Dedifferentiated amniotic fluid mesenchymal stem cell (primary cell): ENCODE data around the gene OPRL1.

Experiments
- DNase-seq: peaks from one replicate; pipeline ENCODE4 v3.0.0-alpha.2; 2016; ENCODE audit errors: extremely low spot score

Gene OPRL1

GRCh38 chr20:64056889-64057627 lies 22.8 kb upstream of the OPRL1 start:
- no peak for DNase-seq

DNA sequence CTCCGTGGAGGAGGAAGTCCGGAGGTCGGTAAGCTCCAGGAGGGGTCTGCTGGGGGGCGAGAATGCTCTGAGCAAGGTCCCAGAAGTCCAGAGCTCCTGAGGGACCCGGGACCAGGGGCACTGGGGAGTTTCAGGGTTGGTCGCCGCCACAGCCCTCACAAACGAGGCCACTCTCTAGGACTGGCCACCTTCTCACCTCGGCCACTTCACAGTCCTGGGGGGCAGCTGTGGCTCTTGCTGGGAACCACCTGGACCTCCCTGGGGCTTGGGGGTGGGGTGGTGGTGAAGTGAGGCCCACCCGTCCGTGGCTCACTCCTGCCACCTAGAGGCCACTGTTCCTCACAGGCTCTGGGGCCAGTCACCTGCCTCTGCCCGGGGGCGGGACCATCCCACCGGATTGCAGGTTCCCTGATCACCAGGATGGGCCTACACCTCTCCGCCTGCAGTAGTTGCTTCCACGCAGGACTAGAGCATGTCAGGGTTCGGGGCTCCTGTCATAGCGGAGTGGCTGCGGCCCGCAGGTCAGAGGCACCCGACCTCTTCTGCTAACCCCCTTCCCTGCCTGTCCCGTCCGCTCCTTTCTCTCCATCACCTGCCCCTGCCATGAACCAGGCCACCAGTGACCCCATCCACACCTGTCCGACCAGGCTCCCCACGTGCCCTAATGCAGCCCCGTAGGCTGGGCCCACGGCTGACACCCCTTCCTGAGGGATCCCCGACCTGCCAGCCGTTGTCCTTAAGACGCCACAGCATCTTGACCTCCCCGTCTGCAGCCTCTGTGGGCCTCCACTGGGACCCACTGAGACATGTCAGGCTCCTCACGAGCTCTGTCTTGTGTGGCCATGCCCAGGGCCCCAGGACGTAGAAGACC lies 22.0 kb upstream of the OPRL1 start:
- no peak for DNase-seq

DNA sequence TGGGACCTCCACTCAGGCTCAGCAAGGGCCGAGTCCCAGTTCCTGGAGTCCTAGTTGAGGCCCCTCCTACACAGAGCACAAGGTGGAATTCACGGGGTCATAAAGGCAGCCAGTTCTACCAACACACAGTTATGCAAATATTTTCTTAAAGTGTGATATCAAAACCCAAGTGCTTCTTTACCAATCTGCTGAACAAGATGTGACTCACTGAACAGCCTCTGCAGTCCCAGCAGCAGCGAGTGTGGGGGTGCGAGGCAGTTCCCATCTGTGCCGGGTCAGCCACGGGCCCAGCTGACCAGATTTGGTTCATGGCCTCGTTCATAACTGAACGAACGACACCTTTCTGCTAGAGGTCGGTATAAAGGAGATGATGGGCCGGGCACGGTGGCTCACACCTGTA lies 21.3 kb upstream of the OPRL1 start:
- DNase-seq = no peak

- DNase-seq = no peak
Observed at GRCh38 chr20:64062276-64062595, 17.6 kb upstream of the OPRL1 start.

- DNase-seq = peak; percentile 96
Observed at GRCh38 chr20:64062596-64063388, 17.1 kb upstream of the OPRL1 start, which contains the start of gene TCEA2. TSS of gene TCEA2 (plus strand) at chr20:64063198. CDS start at chr20:64063313, 115 bp downstream.

GRCh38 chr20:64063389-64064144 lies 16.3 kb upstream of the OPRL1 start:
- DNase-seq = no peak

DNA sequence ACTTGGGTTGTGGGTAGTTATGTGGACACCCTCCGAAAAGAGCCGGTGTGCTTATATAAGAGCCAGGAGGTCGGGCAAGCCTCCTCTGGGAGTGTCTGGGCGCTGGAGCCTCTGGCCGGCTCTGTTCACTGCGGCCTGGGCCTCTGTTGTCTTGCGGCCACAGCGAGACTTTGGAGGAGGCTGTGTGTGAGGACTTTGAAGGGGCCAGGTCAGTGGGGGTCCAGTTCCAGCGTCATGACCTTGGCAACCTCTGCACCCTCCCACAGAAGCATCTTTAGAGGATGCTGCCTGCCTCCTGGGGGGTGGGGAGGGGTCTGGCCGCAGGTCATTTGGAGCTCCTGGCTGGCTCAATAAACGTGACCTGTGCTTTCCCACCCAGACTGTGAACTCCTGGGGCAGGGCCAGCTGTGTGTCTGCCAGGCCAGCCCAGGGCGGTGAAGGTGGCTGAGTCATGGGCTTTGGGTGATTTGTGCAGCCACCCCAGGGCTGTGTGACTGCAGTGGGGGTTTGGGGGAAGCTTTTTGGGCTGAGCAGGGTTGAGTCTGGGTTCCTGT lies 15.7 kb upstream of the OPRL1 start:
- DNase-seq = no peak

DNA sequence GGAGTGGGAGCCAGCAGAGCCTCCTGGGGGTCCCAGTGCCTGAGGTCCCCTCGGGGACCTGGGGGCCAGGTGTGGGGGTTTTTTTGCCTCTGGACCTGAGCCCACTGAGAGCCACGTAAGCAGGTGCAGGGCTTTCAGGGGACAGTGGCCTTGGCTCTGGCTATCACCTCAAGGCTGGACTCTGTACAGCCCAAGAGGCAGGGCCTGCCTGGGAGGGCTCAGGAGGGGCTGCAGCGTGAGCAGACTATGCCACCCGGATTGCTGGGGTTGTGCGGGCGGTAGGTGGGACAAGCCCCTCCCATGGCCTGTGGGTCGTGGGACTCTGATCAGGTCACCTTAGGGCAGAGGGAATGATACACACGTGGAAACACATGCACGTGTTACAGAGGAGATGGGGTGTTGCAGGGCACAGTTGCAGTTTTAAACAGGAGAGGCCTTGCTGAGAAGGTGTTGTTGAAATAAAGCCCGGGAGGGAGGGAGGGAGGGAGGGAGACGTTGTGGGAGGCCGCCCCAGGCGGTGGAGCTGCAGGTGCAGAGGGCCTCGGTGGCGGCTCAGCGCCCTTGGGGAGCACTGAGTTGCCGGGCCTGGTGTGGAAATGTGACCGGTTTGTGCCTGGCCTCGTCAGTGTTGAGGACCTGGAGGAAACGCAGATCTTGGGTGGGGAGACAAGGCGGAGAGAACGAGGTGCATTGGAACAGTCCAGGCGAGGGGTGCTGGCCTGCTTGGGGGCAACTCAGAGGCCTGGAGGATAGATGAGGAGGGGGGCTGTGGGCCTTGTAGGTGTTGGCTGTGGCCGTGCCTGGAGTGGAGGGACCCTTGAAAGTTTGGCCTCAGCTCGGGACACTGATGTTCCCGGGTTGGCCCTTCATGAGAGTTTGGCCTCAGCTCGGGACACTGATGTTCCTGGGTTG lies 14.6 kb upstream of the OPRL1 start:
- no peak for DNase-seq

GRCh38 chr20:64065974-64066343 lies 13.9 kb upstream of the OPRL1 start:
- no peak for DNase-seq

DNA sequence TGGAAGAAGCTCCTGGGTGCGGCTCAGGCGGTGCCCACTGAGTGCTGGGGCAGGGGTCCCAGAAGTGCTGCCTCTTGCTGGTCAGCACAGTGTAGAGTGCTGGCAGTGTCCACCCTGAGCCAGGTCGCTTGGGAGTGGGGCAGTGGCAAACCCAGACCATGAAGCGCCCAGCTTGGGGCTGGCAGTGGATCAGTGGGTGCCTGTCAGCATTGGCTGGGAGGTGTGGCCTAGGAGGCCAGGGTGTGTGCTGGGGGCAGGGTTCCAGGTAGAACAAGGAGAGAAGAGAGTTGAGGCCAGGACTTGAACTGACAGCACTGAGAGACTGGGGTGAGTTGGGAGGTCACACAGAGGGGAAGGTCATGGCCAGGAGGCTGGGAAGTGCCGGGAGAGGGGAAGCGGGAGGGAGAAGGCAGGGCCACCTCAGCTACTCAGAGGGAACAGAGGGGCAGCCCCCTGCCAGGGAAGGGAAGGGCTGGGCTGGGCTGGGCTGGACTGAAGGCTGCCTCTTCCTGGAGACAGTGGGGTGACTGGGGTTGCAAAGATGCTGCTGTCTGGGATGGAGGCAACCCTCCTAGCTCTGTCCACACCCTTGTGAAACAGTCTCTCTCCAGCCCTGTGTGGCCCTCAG lies 12.8 kb upstream of the OPRL1 start:
- DNase-seq = no peak

DNA sequence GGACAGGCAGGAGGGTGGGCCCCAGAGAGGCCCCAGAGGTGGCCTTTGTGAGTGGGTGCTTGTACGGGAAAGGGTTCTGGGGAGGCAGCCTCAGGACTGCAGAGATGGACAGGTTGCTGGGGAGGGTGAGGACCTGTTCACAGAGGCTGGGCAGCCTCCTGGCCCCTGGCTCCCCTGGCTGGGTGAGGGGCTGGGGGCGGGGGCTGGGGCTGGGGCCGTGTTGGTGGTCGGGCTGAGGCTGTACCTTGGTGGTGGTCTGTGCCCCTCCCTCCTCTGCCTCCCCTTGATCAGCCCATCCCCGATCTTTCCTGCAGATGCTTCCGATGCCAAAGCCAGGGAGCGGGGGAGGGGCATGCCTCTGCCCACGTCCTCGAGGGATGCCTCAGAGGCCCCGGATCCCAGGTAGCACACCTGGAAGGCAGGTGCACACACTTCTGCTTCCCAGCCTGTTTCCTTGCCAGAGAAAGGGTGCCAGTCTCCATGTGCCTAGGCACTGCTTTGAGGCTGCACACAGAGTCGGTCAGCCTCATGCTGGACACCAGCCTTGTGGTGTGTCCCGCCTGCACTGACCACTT lies 12.1 kb upstream of the OPRL1 start:
- DNase-seq = no peak

DNA sequence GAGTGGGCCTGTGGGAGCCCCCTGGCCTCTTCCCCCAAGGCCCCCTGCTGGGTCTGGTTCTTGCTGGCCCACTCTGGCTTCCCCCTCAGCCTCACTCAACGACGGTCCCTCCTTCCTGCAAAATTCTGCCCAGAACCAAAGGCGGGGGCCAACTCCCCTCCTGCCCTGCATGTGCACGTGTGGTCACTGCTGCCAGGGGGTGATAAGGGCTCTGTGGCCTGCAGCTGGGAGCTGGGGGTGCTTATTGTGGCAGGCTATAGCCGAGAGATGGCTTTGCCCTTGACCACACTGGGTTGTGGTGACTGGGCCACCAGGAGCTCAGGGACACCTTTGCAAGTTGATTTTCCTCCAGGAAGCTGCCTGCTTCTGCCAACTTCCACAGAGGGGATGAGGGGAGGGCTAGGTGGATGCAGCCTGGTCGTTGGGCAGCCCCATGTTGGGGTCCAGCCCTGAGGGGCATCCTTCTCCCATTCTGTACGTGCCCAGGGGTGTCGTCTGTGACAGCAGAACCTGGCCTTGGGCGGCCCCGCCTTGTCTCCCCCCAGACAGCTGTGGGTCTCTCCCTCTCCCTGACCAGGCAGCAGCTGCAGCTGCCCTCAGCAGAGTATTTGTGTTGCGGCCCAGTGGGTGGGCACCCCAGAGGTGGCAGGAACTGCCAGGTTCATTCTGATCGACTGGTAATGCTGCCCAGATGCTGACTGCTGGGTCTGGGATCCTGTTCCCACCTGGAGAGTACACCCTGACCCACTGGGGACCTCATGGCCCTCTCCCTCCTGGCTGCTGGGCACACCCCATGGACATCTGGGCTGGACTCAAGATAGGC lies 11.3 kb upstream of the OPRL1 start:
- DNase-seq = no peak

DNA sequence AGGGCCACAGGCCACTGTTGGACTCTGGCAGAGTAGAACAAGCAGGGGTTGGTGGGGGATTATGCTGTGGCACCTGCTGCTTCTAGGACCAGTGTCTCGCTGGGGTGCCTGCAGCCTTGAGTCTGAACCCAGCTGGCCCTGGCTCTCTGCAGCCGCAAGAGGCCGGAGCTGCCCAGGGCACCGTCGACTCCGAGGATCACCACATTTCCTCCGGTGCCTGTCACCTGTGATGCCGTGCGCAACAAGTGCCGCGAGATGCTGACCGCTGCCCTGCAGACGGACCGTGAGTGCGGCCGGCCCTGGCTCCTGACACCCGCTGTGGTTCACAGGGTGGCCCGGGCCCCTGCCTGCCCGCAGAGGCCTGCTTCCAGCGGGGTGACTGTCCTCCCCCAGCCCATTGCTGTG lies 10.7 kb upstream of the OPRL1 start:
- no peak for DNase-seq

DNA sequence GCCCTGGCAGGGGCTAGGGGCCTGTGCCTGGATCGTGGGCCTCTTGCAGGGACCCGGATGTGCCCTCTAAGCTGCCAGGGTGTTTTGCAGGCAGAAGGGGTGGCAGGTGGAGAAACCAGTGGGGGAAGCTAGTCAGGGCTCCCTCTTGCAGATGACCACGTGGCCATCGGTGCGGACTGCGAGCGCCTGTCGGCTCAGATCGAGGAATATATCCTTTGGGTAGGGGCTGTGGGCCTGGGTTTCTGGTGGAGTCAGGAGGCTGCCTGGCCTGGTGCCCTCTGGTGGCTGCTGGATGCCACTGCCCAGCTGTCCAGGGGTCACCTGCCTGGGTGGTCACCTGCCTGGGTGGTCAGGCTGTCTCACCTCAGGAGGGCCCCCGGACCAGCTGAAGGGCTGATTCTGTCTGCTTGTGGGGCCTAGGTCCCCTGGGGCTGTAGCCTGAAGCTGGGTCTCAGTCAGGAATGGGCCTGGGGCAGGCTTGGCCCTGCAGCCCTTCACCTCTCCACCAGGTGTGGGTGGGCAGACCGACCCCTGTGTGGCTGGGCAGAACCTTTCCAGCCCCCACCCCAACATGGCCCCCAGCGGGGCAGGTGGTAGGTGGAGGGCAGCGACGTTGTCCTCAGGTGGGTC lies 10.2 kb upstream of the OPRL1 start:
- DNase-seq = no peak

- no peak for DNase-seq
Observed at GRCh38 chr20:64070244-64070993, 9.5 kb upstream of the OPRL1 start.

DNA sequence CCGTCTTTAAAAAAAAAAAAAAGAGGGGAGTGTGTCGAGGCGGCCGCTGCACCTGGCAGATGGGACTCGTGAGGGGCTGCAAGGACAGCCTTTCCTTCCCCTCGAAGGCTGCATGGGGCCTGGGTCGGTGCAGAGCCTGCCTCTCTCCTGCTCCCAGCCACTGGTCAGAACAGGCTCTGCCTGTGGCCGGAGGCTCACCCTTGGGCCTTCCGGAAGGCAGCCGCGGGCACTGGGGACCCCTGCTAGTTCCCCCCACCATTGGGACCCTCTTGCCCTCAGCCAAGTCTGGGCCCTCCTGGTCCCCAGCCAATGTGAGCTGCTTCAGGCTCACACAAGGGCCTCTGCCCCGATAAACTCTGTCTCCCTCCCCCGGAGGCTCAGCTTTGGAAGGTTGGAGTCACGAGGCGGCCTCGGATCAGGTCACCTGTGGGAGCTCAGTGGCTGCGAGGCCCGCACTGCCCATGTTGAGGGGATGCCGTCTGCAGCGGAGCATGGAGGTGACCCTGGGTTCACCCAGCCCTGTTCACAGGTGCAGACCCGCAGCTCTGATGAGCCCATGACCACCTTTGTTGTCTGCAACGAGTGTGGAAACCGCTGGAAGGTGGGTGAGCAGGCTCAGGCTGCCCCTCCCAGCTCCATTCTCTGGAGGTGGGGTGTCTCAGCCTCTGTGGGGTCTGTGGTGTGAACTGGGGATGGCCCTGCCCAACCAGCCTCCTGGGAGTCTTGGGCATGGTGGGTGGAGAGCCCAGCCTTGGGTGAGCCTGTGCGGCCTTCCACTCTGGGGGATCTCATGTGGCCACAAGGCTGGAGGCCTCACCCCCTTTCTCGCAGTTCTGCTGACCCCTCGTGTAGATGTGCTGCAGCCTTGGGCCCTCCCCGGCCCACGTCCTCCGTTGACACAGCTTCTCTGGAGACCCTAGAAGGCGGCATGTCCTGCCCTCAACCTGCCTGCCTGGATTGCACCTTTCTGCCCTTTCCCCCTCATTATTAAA lies 8.2 kb upstream of the OPRL1 start:
- no peak for DNase-seq
